ENCODE results near the gene LRRC53. TPM values are rescaled to one million over a fixed set of nuclear protein-coding genes. Genes with fewer than 3 reads are reported as not detected.

LRRC53 gene
- total RNA-seq, 1 experiment from 2014 or later, result not detected

GRCh38 chr1:74467786-74468377, 44.5 kb downstream of the LRRC53 start:
- ChIA-PET POLR2A (no interaction called here), CTCF (no interaction called here)
- H3K27ac ChIP-seq (ENCODE audit: low read length), result no peak overlapping the region
- no peaks in the 10 kb centered on the region for H3K36me3 ChIP-seq (ENCODE audit: control insufficient read depth, insufficient read depth, low read length)
- H3K4me3 ChIP-seq (ENCODE audit: low read depth in 2 of 2, low read length in 2 of 2), result no peak overlapping the region
- in situ Hi-C loops (cut with HindIII; ENCODE audit: low pct_unique_long_range_greater_than_20kb, low sequenced_read_pairs) (no loop called here), intact Hi-C loops (cut with micrococcal nuclease; ENCODE audit: unreplicated experiment) (no loop called here)
- no peak for TF ChIP-seq SIN3A (IDR thresholded peaks at IDR 0.05; ENCODE audit: borderline replicate concordance, insufficient read depth, low read depth, low read length)
- TF ChIP-seq, protein P1, sequence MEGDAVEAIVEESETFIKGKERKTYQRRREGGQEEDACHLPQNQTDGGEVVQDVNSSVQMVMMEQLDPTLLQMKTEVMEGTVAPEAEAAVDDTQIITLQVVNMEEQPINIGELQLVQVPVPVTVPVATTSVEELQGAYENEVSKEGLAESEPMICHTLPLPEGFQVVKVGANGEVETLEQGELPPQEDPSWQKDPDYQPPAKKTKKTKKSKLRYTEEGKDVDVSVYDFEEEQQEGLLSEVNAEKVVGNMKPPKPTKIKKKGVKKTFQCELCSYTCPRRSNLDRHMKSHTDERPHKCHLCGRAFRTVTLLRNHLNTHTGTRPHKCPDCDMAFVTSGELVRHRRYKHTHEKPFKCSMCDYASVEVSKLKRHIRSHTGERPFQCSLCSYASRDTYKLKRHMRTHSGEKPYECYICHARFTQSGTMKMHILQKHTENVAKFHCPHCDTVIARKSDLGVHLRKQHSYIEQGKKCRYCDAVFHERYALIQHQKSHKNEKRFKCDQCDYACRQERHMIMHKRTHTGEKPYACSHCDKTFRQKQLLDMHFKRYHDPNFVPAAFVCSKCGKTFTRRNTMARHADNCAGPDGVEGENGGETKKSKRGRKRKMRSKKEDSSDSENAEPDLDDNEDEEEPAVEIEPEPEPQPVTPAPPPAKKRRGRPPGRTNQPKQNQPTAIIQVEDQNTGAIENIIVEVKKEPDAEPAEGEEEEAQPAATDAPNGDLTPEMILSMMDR (IDR thresholded peaks at IDR 0.05), result no peak
- TF ChIP-seq POLR2AphosphoS5 (IDR thresholded peaks at IDR 0.05; ENCODE audit: low read depth, low read length), result no peak
- TF ChIP-seq TCF7L2 (IDR thresholded peaks at IDR 0.05; ENCODE audit: low read depth, low read length), result no peak
- no peak for TF ChIP-seq REST (IDR thresholded peaks at IDR 0.05; ENCODE audit: insufficient read depth in 1 of 2, low read depth in 2 of 2, low read length in 1 of 2)
- ATAC-seq (no peak), DNase-seq (ENCODE audit: low read depth, low spot score) (no peak)
- H3K9me3 ChIP-seq (ENCODE audit: control insufficient read depth, insufficient read depth, low read depth, low read length), result no peaks in the 10 kb centered on the region
- H3K27me3 ChIP-seq (ENCODE audit: control insufficient read depth, insufficient read depth, low read length), result no peaks in the 10 kb centered on the region; the same call in 1 of the 2 replicates
- no TSS peak for BruUV-seq (replicated peaks)
- H3K4me1 ChIP-seq (ENCODE audit: control insufficient read depth, insufficient read depth, low read length), result no peaks in the 10 kb centered on the region

DNA sequence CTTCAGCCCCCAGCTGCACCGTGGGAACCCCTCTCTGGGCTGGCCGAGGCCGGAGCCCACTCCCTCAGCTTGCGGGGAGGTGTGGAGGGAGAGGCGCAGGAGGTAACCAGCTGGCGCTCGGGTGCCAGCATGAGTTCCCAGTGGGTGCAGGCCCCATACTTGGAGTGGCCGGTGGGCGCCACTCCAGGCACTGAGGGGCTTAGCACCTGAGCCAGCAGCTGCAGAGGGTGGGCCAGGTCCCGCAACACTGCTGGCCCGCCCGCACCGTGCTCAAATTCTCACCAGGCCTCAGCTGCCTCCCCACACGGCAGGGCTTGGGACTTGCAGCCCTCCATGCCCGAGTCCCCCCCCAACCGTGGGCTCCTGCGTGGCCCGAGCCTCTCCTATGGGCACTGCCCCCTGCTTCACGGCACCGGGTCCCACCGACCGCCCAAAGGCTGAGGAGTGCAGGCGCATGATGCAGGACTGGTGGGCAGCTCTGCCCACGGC, 47.2 kb downstream of the LRRC53 start:
- H3K27ac ChIP-seq (ENCODE audit: low read length), result no peak overlapping the region
- POLR2A ChIA-PET, result no interaction called here
- no peak for TF ChIP-seq TCF7L2 (IDR thresholded peaks at IDR 0.05; ENCODE audit: low read depth, low read length)
- no peak for TF ChIP-seq REST (IDR thresholded peaks at IDR 0.05; ENCODE audit: insufficient read depth in 1 of 2, low read depth in 2 of 2, low read length in 1 of 2)
- TF ChIP-seq POLR2AphosphoS5 (IDR thresholded peaks at IDR 0.05; ENCODE audit: low read depth, low read length), result no peak
- no peak for TF ChIP-seq SIN3A (IDR thresholded peaks at IDR 0.05; ENCODE audit: borderline replicate concordance, insufficient read depth, low read depth, low read length)
- TF ChIP-seq, protein P1 (IDR thresholded peaks at IDR 0.05), result no peak
- intact Hi-C loops (cut with micrococcal nuclease; ENCODE audit: unreplicated experiment) (no loop called here), in situ Hi-C loops (cut with HindIII; ENCODE audit: low pct_unique_long_range_greater_than_20kb, low sequenced_read_pairs) (no loop called here)
- H3K27me3 ChIP-seq (ENCODE audit: control insufficient read depth, insufficient read depth, low read length), result no peaks in the 10 kb centered on the region
- ATAC-seq, result no peak
- H3K4me3 ChIP-seq (ENCODE audit: low read depth in 2 of 2, low read length in 2 of 2), result no peak overlapping the region
- no peaks in the 10 kb centered on the region for H3K9me3 ChIP-seq (ENCODE audit: control insufficient read depth, insufficient read depth, low read depth, low read length)
- H3K36me3 ChIP-seq (ENCODE audit: control insufficient read depth, insufficient read depth, low read length), result no peaks in the 10 kb centered on the region
- DNase-seq (ENCODE audit: low read depth, low spot score), result no peak
- BruUV-seq (replicated peaks), result no TSS peak
- H3K4me1 ChIP-seq (ENCODE audit: control insufficient read depth, insufficient read depth, low read length), result no peaks in the 10 kb centered on the region
- CTCF ChIA-PET, result no interaction called here
